Ramos (cell line): ENCODE measurements around the gene PRKCD.

Source experiments
- in situ Hi-C: fragments of 300-500 bp; cut with MboI; formaldehyde crosslinking; loops from one replicate; pipeline ENCODE4 v1.14.3; 2022; ENCODE audit warnings: low sequenced_read_pairs; ENCODE audit not compliant: unreplicated experiment

Gene PRKCD

DNA sequence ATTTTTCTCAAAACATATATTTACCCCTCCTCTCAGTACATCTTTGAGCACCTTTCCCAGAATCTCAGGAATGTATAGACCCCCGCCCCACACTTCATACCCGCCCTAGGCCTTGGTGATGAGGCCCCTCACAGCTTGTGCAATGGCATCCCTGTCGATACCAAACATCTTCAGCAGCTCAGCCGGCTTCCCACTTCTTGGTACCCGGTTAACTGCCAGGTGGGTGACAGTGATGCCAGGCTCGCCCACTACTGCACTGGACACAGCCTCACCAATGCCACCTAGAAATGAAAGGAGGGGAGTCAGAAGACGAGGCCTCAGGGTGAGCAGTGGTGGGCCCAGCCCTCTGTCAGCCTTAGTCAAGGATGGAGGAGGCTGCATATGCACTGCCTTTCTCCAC, 64.6 kb downstream of the PRKCD start:
- in situ Hi-C loops, result no loop called here

DNA sequence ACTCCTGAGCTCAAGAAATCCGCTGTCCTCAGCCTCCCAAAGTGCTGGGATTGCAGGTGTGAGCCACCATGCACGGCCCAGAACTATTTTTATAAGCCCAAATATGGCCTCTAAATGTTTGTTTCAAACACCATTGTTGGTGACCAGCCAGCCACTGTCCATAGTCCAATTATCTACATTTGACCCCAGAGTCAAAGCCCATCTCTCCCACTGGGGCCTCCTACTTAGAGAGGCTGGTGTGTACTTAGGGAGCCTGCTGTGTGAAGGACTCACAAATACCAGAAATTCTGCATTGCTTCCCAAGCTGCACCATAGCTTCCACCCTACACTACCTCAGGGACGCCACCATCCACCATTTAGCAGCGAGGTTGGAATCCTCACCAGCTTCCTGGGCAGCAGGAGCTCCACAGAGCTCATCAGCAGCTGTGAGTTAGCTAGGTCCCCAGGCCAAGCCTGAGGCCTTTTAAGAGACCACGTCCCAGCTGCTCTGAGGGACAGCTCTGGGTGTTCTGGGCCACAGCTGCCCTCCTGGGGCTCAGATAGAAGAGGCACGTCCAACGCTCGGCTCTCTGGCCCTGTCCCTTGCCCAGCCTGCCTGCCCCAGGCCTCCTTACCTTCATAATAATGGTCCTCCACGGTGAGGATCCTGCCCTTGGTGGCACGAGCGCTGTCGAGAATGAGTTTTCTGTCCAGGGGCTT, 65.3 kb downstream of the PRKCD start:
- in situ Hi-C loops, result no loop called here

DNA sequence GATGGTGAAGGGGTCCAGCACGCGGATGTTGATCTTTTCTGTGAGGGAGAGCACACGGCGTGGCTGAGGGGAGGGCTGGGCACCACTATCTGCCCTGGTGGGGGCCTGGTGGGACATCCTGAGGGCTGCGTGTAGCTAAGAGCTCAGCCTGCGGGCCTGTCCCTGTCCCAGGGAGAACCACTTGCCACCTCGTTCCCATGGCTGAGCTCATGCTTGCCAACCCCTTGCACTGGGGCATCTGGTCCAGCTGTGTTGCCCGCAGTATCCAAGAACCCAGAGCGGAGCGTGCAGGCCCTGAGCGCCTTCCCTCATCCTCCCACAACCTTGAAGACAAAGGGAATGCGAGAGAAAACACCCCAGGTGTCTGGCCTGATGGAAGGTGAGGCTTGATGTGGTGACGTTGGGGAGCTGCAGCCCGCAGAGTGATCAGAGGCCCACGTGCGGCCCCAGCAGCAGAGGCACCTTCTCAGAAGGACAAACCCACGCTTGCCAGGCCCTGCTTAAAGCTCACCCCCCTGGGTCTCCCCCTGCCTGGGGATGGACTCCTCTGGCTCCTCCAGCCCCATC, 65.9 kb downstream of the PRKCD start:
- in situ Hi-C loops, result no loop called here

DNA sequence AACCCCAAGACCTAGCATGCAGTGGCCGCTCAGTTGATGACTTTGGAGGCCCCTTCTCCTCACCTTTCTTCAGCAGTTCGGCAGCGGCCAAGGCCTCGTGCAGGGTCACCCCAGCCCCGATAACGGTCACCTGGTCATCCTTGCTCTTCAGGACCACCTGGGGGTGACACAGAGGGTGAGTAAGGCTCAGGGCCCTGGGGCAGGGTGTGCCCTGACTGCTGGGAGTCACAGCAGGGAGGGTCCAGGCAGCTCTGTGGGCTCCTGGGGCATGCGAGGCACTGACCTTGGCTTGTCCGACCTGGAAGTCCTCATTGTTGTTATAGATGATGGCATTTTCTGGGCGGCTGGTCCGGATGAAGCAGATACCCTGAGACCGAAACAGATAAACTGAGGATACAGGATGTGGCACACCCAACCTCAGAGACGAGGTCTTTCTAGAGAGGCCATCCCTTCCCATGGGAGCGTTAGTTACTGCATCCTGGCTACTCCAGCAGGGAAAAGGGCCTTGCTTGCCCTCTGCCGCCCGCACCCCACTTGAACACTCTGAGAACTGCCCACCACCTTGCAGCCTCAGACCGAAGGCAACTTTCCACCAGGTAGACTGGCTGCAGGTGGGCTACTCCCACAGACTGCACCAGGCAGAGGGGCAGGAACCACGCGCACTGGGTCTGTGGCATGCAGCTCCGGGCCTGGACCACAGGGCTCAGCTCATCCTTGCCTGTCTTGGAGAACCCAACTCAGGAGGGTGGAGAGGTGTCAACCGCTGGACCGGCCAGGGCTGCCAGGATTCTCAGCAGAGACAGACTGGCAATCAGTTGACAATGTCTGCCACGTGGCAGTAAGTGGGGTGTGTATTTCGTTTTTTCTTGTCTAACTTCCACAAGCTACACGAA, 67.2 kb downstream of the PRKCD start:
- in situ Hi-C loops, result no loop called here

DNA sequence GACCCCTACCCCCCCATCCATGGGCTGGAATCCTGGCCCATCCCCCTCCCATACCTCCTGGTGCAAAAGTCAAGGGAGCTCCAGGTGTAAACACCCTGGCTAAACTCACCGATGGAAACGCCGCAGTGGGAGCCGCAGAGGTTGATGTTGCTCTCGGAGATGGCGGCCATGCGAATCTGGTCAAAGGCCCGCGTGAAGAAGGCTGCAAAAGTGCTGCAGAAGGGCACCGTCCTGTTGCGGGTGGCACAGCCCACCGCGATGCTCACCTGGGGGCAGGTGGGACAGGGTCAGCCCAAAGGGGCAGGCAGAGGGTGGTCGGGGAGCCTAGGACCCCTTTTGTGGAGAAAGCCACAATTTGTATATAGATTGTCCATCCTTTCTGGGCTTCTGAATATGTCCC, 68.2 kb downstream of the PRKCD start:
- in situ Hi-C loops, result no loop called here

DNA sequence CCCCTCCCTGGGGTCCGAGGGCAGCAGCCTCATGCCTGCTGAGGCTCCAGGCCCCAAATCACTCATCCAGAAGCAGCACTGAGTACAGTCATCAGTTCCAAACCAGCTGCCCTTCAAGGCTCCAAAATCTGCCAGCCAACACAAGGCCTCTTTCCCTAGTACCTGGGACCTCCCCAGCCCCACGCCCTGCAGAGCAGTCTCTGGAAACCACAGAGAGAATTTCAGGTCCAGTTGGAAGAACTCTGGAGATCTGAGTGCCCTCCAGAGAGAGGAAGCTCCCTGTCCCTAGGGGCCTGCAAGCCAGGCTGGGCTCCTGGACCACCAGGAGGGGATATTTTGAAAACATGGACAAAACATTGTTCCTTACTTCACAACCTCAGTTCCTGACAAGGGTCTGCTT, 68.6 kb downstream of the PRKCD start:
- in situ Hi-C loops, result no loop called here

DNA sequence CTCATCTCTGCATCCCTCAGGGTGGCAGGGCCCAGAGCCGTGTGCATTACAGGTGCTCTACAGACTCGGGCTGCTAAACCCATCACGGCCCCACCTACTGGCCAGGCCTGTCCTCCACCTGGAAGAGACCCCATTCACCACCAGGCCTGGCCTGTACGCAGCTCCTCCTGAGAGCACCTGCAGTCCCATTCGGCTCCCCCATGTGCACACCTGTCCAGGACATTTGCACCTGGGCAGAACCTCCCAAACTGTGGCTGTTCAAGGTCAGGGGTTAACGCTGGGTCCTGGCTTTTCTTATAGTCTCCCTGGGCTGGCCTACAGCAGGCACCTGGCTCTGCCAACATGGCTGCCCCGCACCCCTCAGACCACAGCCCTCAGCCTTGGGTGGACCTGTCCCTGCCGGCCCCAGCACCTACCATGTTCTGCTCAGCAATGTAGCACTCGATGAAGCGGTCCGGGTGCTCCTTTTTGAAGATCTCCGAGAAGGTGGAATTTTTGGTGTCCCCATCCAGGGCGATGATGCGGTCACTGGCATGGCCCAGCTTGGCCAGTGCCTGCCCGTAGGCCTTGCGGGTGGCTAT, 69.1 kb downstream of the PRKCD start:
- in situ Hi-C loops, result no loop called here

DNA sequence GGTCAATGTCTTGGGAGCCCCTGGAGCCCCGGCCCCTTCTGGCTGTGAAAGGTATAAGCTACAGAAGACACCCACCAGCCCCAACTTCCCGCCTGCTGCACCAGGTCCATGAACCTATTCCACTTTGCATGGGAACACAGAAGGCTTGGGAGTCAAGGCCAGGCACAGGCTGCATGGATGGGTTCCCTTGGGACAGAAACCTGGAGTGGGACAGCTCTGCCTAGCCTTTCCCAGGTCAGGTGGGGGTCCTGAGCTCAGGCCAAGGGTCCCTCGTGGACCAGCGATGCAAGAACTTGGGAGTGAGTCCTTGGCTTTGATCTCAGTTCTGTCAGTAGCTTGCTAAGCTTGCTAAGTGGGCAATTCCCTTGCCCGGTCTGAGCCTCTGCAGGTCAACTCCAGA, 69.8 kb downstream of the PRKCD start:
- in situ Hi-C loops, result no loop called here

DNA sequence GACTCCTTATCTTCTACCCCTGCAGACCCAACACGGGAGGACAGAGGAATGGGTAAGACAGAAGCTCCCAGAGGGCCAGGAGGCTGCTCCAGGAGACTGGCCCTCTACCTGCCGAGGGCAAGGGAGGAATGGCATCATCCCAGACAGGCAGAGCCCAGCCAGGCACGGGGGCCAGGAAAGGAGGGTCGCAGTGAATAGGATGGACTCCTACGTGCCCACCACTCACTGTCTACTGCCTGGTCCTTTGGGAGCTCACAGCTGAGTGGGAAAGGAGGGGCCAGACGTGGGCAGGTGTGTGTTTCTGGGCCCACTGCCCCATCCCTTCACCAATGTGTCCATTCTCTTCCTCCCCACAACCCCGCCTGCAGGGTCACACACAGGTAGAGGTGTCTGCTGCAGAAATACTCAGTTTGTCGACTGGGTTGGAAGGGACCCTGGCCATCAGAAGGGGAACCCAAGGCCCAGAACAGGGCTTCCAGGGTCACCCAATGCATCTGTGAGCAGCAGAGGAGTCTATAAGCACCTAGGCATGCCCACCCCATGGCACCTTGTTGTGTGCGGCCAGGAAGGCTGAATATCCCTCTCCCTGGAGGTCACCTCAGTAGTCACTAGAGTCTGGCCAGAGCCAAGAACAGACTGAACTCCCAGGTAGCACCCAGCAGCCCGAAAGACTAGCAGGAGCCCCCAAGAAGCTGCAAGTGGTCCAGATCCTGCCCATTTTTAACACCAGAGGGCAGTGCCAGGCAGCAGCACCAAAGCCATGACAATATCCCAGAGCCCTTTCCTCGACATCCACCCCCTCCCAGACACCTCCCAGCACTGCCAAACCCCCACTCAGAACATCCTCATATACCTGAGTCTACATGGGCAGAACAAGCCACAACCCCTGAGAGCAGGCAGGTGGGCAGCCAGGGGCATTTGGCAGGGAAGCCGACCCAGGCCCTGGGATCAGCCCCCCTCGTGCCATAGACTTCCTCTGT, 70.8 kb downstream of the PRKCD start:
- in situ Hi-C loops, result no loop called here

DNA sequence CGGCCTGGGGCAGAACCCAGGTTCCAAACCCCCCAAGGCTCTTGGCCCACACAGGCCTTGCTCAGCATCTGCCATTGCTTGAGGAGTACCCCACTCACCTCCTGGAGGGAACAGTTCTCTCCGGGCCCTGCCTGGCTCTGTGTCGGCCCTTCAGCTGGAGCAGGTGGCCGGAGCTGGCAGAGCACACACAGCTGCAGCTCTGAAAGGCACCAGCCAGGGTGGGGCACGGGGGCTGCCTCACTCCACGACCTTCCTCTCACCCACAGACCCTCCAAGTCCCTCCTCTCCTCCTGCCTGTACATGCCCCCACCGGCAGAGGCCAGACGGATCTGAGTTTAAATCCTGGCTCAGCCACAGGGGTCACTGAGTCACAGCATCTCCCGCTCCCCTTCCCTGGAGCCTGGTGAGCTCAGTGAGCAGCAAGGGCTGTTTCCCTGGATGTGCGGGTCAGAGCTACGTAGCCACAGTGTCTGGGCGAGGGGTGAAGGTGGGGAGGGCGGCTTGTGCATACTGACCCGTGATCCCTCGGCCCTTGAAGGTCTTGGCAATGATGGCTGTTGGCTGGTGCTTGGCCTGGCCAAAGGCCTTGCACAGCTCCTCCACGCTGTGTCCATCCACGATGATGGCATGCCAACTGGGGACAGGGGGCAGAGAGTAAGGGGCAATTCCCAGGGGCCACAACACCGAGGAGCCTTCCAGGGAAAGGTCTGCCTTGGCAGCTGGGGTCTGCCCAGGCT, 71.8 kb downstream of the PRKCD start:
- in situ Hi-C loops, result no loop called here

DNA sequence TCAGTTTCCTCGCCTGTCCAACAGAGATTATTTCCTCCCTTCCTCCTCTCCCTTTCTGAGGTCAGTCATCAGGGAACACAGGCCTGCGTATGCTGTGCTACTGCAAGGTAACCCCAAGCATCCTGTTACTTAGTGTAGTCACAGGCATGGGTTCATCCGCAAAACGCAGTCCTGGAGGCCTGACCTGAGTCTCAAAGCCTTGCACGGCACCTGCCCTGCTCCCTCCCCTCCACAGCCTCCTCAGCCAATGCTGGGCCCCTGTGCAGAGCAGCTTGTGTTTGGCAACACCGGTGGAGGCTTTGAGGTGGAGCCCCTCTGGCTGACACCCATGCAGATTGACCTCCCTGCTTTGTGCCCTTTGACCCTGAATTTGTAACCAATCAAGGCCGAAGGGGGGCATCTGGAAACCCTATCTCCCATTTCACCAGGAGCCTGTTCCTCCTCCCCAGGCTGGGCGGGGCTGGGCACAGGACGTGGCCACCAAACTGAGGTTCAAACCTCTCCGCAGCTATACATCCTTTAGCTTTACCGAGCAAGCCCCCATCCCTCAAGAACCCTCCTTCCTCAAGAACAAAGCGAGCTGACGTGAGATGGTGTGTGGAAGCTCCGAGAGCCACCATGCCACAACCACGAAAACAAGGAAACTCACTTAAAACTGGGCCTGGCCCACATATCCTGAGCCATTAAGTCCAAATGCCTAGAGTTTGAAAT, 73.3 kb downstream of the PRKCD start:
- in situ Hi-C loops, result no loop called here

DNA sequence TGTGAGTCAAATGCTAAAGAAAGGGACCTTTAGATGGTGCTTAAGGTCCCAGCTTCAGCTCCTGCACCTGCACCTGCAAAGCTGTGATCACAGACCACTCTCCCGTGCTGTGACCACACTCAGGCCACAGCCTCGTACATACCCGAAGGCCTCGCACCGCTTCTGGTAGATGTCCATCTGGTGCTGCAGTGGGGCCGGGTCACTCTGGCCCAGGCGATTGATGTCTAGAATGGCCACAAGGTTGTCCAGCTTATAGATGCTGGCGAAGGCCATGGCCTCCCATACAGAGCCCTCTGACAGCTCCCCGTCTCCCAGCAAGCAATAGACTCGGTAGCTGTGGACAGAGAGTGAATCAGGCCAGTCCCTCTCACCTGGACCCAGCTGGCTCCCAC, 73.8 kb downstream of the PRKCD start:
- in situ Hi-C loops, result no loop called here

DNA sequence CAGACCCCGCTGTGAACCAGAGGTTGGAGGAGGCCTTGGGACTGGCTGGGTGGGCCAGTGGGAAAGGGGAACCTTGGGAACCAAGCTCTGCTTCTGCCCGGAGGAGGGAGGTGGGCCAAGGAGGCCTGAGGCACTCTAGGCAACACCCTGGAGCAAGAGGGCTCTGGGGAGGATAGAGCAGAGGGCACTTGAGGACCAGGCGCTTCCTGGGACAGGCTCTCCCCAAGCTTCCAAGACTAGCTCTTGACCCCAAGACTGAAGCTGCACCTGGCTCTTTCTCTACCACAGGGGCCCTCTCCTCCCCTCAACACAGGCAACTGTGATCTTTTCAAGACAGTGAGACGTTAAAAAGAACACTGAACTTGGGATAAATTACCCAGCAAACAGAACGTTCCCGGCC, 74.5 kb downstream of the PRKCD start:
- in situ Hi-C loops, result no loop called here

DNA sequence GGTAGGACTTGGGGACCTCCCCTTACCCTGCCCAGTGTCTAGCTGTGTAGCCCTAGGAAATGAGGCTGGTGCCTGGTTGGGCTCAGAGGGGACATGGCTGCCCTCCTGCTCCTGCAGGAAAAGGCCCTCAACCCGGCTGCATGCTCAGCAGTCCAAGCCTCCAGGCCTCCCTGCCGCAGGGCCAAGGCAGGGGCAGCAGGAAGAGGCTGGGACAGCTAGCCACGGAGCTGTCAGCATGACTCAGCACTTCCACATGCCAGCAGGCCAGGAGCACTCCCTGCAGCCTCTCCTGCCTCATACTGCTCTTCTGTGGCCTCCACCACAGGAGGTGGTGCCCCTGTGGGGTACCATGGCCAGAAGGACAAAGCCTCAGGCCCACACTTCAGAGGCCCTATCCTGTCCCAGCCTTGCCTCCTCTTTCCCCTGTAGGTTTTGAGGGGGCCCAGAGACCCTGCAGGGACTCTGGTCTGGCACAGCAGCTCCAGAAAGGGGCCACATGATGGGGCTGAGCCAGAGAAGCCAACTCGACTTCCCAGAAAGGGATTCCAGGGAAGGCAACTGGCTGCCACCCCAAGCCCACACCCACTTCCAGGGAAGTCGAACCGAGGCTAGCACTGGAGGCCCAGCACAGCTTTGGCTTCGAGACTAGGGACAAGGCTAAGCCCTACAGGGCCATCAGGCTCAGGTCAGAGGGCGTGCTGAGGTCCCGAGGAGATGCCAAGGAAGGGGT, 75.3 kb downstream of the PRKCD start:
- in situ Hi-C loops, result no loop called here

DNA sequence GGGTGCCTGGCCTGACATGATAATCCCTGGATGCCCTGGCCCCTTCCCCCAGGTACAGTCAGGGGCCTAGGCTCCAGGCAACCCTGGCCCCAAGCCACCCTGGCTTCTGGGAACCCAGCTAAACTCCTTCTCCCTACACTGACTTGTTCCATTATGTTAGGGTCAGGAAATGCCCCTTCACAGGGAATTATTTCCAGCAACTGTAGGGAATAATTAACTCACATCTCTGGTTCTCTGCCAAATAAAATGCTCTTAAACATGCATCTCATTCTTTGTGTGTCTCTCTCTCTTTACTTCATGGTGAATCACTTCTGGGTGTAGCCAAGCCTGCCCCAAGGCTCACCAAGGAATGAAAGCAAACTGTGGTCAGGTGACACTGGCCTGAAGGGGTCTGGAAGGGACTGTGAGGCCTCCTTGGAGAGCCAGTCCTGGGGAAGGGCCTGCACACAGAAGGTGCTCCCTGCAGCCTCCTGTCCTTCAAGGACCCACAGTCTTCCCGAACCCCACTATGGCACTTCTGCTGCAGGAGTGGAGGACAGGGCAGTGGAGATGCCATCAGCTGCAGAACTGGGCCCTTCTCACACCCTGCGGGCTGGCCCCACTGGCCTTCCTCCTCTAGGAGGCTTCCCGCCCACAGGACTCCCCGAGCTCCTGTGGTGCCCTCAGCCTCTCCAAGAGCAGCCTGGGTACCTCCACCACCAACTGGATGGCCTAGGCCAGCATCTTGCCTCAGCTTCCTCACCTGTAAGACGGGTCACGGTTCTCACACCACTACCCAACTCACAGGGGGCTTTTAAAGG, 77.2 kb downstream of the PRKCD start:
- in situ Hi-C loops, result no loop called here

DNA sequence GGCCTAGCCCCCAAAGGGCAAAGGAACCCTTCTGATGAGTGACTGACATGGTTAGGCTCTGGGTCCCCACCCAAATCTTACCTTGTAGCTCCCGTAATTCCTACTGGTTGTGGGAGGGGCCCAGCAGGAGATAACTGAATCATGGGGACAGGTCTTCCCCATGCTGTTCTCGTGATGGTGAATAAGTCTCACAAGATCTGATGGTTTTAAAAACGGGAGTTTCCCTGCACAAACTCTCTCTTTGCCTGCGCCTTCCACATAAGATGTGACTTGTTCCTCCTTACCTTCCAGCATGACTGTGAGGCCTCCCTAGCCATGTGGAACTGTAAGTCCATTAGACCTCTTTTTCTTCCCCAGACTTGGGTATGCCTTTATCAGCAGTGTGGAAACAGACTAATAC, 77.9 kb downstream of the PRKCD start:
- in situ Hi-C loops, result no loop called here

DNA sequence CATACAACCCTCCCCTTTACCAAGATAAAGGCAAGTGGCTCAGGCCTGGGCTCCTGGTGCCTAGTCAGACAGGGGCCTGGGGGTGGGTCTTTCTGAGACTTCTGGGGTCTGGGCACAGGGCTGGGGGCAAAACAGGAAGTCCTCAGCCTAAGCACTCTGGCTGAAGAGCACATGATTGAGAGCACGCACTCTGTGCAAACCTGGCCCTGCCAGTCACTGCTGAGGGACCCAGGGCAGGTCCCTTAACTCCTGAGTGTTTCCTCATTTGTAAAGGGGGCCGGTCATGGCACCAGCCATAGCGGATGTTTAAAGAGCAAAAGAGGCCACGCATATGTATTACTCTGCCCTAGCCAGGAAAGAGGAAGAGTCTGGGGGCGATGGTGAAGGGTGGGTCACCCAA, 78.8 kb downstream of the PRKCD start:
- in situ Hi-C loops, result no loop called here
